DMS53 treated with DMSO at 0.1 percent for 48 hours (cell line): ENCODE data around the gene ZNF202.

Experiments
- DNase-seq: peaks from one replicate; lab custom pipeline; 2025; ENCODE audit not compliant: unreplicated experiment; lab: John Stamatoyannopoulos, UW

The ZNF202 gene

GRCh38 chr11:123684601-123685000 is 56.9 kb downstream of the ZNF202 start:
- no peak for DNase-seq

GRCh38 chr11:123683428-123684170 is 57.9 kb downstream of the ZNF202 start:
- DNase-seq = no peak

GRCh38 chr11:123682696-123683410 is 58.6 kb downstream of the ZNF202 start:
- DNase-seq = no peak

GRCh38 chr11:123681030-123681429 is 60.4 kb downstream of the ZNF202 start:
- no peak for DNase-seq

GRCh38 chr11:123678246-123678645 is 63.2 kb downstream of the ZNF202 start:
- DNase-seq = no peak

- DNase-seq = no peak
Observed at GRCh38 chr11:123677510-123677909, 64.0 kb downstream of the ZNF202 start.

GRCh38 chr11:123674297-123674696 is 67.2 kb downstream of the ZNF202 start:
- DNase-seq = no peak
